T-cell (primary cell): ENCODE data around the gene ADGRD1. TPM values are rescaled to one million over a fixed set of nuclear protein-coding genes. Genes with fewer than 3 reads are reported as not detected.

Experiments used
- ATAC-seq, 4 experiments: fragments of 200-7000 bp in 3 of 4; fragments of 150-1000 bp in 1 of 4; cut with Tn5 transposase; replicated peaks in 1 of 4; 1 replicate in 3 of 4; 2 replicates in 1 of 4; pipeline ENCODE4 v1.10.0; 2021; ENCODE audit warnings: moderate library complexity in 3 of 4, mild to moderate bottlenecking in 2 of 4, moderate number of reproducible peaks in 1 of 4
- CTCF ChIA-PET, 2 donors: fragments of 300-600 bp; sonication (Branson Sonifier 250); formaldehyde crosslinking; loops; one replicate each; lab custom pipeline; 2022; ENCODE audit warnings: antibody characterized with exemption in 2 of 2; lab: Charles Lee
- POLR2A ChIA-PET, 2 donors: fragments of 300-600 bp; sonication (Branson Sonifier 250); formaldehyde crosslinking; loops; one replicate each; lab custom pipeline; 2022; ENCODE audit warnings: antibody characterized with exemption in 2 of 2; lab: Charles Lee
- DNase-seq, 35 experiments: peaks; one replicate each; pipeline versions ENCODE4 v3.0.0 to v3.0.0-alpha.2; 2013 to 2023
- H3K27ac ChIP-seq: one replicate; pipeline ENCODE4 v1.5.1; 2013; ENCODE audit warnings: low read length
- H3K27me3 ChIP-seq, 2 experiments: replicated peaks in 1 of 2; 1 replicate in 1 of 2; 2 replicates in 1 of 2; pipeline versions ENCODE4 v1.6.1 to v1.7.0; 2013; ENCODE audit warnings: low read length in 1 of 2, mixed read lengths in 1 of 2; ENCODE audit not compliant: control insufficient read depth in 2 of 2, insufficient read depth in 2 of 2; ENCODE audit errors: extremely low read depth in 1 of 2
- H3K36me3 ChIP-seq, 2 donors: 1 replicate in 1 of 2; 2 replicates in 1 of 2; pipeline versions ENCODE4 v1.6.1 to v1.7.0; 2013; ENCODE audit warnings: low read length in 1 of 2; ENCODE audit not compliant: control insufficient read depth in 2 of 2, insufficient read depth in 1 of 2; ENCODE audit errors: extremely low read depth in 1 of 2
- H3K4me1 ChIP-seq, 2 experiments: 1 replicate in 1 of 2; 2 replicates in 1 of 2; pipeline versions ENCODE4 v1.6.1 to v1.7.0; 2013; ENCODE audit warnings: low read length in 2 of 2, mixed read lengths in 1 of 2; ENCODE audit not compliant: insufficient read depth in 2 of 2, control insufficient read depth in 1 of 2; ENCODE audit errors: extremely low read depth in 1 of 2
- H3K4me3 ChIP-seq, 2 donors: 1 replicate in 1 of 2; 2 replicates in 1 of 2; pipeline versions ENCODE4 v1.5.1 to v1.7.0; 2013; ENCODE audit warnings: mild to moderate bottlenecking in 2 of 2, low read length in 1 of 2, moderate library complexity in 1 of 2; ENCODE audit not compliant: control insufficient read depth in 1 of 2; ENCODE audit errors: extremely low read depth in 1 of 2
- H3K9me3 ChIP-seq: 2 replicates; pipeline ENCODE4 v1.7.0; 2013
- H3K27ac Mint-ChIP-seq, 2 donors: one replicate each; pipeline ENCODE4 v1.8.0; 2020 to 2021; ENCODE audit warnings: mild to moderate bottlenecking in 2 of 2, mixed read lengths in 2 of 2
- H3K27me3 Mint-ChIP-seq, 2 donors: one replicate each; pipeline ENCODE4 v1.8.0; 2021 to 2022; ENCODE audit warnings: mixed read lengths in 2 of 2
- H3K36me3 Mint-ChIP-seq: one replicate; pipeline ENCODE4 v1.8.0; 2021; ENCODE audit warnings: mixed read lengths
- H3K4me1 Mint-ChIP-seq, 3 donors: one replicate each; pipeline ENCODE4 v1.8.0; 2020 to 2022; ENCODE audit warnings: mixed read lengths in 3 of 3, mild to moderate bottlenecking in 1 of 3
- H3K4me3 Mint-ChIP-seq, 3 donors: one replicate each; pipeline ENCODE4 v1.8.0; 2020 to 2022; ENCODE audit warnings: mild to moderate bottlenecking in 3 of 3, mixed read lengths in 3 of 3, moderate library complexity in 3 of 3
- H3K9me3 Mint-ChIP-seq, 3 donors: one replicate each; pipeline ENCODE4 v1.8.0; 2020 to 2022; ENCODE audit warnings: mixed read lengths in 3 of 3
- WGBS: methylation state at CpG from one replicate; pipeline ENCODE4 v1.1.5; 2013; ENCODE audit warnings: missing lambda C conversion rate; ENCODE audit not compliant: insufficient coverage; 5-methylcytosine and 5-hydroxymethylcytosine counted together
- total RNA-seq, 35 experiments: library from RNA in 6 of 35; stranded (reverse) in 6 of 35; fragments of 120-200 nt in 1 of 35; gene quantifications; one replicate each; pipeline versions ENCODE4 v1.2.1 to v1.2.4 and lab custom pipeline; 2013 to 2026

The ADGRD1 gene
- total RNA-seq, 5 donors from 2014 or later (not counting 1 experiment from before 2014, with no cell fraction given) = 0.29 to 1.1 (median 0.43) TPM; not detected in 1

- Mint-ChIP-seq H3K9me3 (no peaks in the 10 kb centered on the region), H3K36me3 (no peaks in the 10 kb centered on the region), H3K27me3 (peaks cover 28 to 41% of the 10 kb centered on the region in 2 donors), H3K27ac (no peak overlapping the region), H3K4me1 (peaks cover 0 to 6% (median 3%) of the 10 kb centered on the region in 3 donors), H3K4me3 (no peak overlapping the region)
- ChIA-PET CTCF (no interaction called here), POLR2A (no interaction called here)
- WGBS = 86% methylated on average over 7 of the region's 9 CpGs
- ATAC-seq (no peak), DNase-seq (no peak)
- peaks cover 3 to 31% of the 10 kb centered on the region in 2 experiments for H3K27me3 ChIP-seq
- H3K4me3 ChIP-seq = no peak overlapping the region
- H3K36me3 ChIP-seq = no peaks in the 10 kb centered on the region
- no peaks in the 10 kb centered on the region for H3K9me3 ChIP-seq
- H3K27ac ChIP-seq = no peak overlapping the region
- no peaks in the 10 kb centered on the region for H3K4me1 ChIP-seq
Observed at GRCh38 chr12:130954544-130954831, 781 bp downstream of the ADGRD1 start.

GRCh38 chr12:130955238-130955816 is 1.6 kb downstream of the ADGRD1 start:
- no peaks in the 10 kb centered on the region for H3K9me3 ChIP-seq
- H3K4me3 ChIP-seq = no peak overlapping the region
- no peak overlapping the region for H3K27ac ChIP-seq
- ATAC-seq (no peak), DNase-seq (no peak)
- ChIA-PET POLR2A (no interaction called here), CTCF (no interaction called here)
- Mint-ChIP-seq H3K27me3 (peaks cover 23 to 34% of the 10 kb centered on the region in 2 donors), H3K4me3 (no peak overlapping the region), H3K4me1 (peaks cover 0 to 6% (median 3%) of the 10 kb centered on the region in 3 donors), H3K27ac (no peak overlapping the region), H3K36me3 (no peaks in the 10 kb centered on the region), H3K9me3 (no peaks in the 10 kb centered on the region)
- H3K36me3 ChIP-seq = no peaks in the 10 kb centered on the region
- WGBS = 78% methylated on average over 8 of the region's 11 CpGs
- no peaks in the 10 kb centered on the region for H3K4me1 ChIP-seq
- H3K27me3 ChIP-seq = peaks cover 3 to 34% of the 10 kb centered on the region in 2 experiments

GRCh38 chr12:130956009-130956408 is 2.3 kb downstream of the ADGRD1 start:
- H3K4me1 Mint-ChIP-seq = peaks cover 0 to 6% (median 3%) of the 10 kb centered on the region in 3 donors
- H3K27me3 Mint-ChIP-seq = peaks cover 27 to 30% of the 10 kb centered on the region in 2 donors
- Histone ChIP-seq H3K27ac (no peak overlapping the region), H3K4me1 (no peaks in the 10 kb centered on the region), H3K9me3 (no peaks in the 10 kb centered on the region), H3K4me3 (no peak overlapping the region), H3K36me3 (no peaks in the 10 kb centered on the region), H3K27me3 (peaks cover 3 to 34% of the 10 kb centered on the region in 2 experiments)
- 90% methylated on average over 4 of the region's 11 CpGs for WGBS
- no peaks in the 10 kb centered on the region for H3K9me3 Mint-ChIP-seq
- DNase-seq (no peak), ATAC-seq (no peak)
- H3K36me3 Mint-ChIP-seq = no peaks in the 10 kb centered on the region
- ChIA-PET POLR2A (no interaction called here), CTCF (no interaction called here)
- H3K27ac Mint-ChIP-seq = no peak overlapping the region
- H3K4me3 Mint-ChIP-seq = no peak overlapping the region

DNA sequence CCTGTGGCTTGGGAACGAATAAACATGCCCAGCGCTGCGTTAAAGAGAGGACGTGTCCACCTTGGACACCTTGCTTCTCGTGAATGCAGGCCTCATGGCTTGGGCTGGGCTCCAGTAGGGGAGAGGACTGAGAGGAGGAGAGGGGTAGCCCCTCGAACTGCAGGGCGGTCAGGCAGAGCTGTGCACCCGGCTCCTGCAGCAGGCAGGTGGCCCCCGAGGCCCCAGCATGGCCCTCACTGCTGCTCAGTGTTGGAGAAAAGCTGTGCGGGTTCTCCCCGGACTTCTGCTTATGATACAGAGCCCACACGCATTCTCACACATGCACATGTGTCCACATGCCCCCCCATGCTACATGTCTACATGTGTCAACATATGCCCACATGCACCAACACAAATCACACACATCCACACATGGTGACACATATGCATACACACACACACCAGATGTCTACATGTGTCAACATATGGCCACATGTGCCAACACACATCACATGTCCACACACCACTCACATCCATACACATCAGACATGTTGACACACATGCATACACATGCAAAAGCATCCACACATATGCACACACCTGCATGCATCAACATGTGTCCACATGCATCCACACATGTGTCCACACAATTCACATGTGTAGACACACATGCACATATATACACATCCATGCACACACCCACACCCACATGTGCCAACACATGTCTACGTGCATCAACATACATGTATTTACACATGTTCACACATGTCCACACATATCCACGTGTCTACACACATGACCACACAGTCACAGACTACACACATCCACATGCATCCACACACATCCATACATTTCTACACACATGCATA is 3.0 kb downstream of the ADGRD1 start:
- Mint-ChIP-seq H3K4me3 (no peak overlapping the region), H3K27ac (no peak overlapping the region), H3K27me3 (peaks cover 26% of the 10 kb centered on the region in 2 donors), H3K4me1 (peaks cover 0 to 6% (median 3%) of the 10 kb centered on the region in 3 donors), H3K9me3 (no peaks in the 10 kb centered on the region), H3K36me3 (no peaks in the 10 kb centered on the region)
- Histone ChIP-seq H3K4me1 (no peaks in the 10 kb centered on the region), H3K9me3 (no peaks in the 10 kb centered on the region), H3K27me3 (peaks cover 3 to 32% of the 10 kb centered on the region in 2 experiments), H3K27ac (no peak overlapping the region), H3K4me3 (no peak overlapping the region), H3K36me3 (no peaks in the 10 kb centered on the region)
- ATAC-seq (no peak), DNase-seq (no peak)
- ChIA-PET CTCF (no interaction called here), POLR2A (no interaction called here)
- 93% methylated on average over 13 of the region's 14 CpGs for WGBS

- Mint-ChIP-seq H3K27me3 (peaks cover 23 to 25% of the 10 kb centered on the region in 2 donors), H3K4me3 (no peak overlapping the region), H3K36me3 (no peaks in the 10 kb centered on the region), H3K27ac (no peak overlapping the region), H3K4me1 (peaks cover 0 to 6% (median 3%) of the 10 kb centered on the region in 3 donors), H3K9me3 (no peaks in the 10 kb centered on the region)
- Histone ChIP-seq H3K27me3 (peaks cover 0 to 35% of the 10 kb centered on the region in 2 experiments), H3K36me3 (no peaks in the 10 kb centered on the region), H3K27ac (no peak overlapping the region), H3K9me3 (no peaks in the 10 kb centered on the region), H3K4me1 (no peaks in the 10 kb centered on the region), H3K4me3 (no peak overlapping the region)
- 87% methylated on average over 7 of the region's 7 CpGs for WGBS
- DNase-seq (no peak), ATAC-seq (no peak)
- ChIA-PET CTCF (no interaction called here), POLR2A (no interaction called here)
Observed at GRCh38 chr12:130957304-130957621, 3.6 kb downstream of the ADGRD1 start.

DNA sequence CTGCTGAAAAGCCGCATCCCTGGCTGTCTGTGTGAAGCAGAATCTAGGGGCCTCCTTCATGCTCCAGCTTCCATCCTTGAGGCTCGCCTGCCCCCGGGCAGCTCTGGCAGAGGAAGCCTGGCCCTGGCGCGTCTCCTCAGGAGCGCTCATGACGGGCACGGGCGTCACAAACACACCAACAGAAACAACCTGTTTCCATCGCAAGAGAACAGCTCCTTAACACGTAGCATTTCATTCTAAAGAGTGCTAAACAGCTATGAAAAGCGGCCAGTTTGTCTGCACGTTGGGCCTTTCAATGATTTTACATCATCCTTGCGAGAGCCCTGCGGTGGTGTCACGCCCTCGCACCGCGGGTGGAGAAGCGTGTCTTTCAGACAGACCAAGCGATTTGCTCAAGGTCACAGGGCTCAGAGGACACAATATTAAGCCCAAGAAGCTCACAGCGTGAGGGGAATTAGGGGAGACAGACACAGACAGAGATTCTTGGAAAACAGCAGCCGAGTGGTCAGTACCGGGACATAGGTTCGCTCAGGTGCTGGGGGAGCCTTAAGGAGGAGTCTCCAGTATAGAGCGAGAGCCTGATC is 4.9 kb downstream of the ADGRD1 start:
- no peak overlapping the region for H3K4me3 ChIP-seq
- H3K27me3 ChIP-seq = peaks cover 0 to 34% of the 10 kb centered on the region in 2 experiments
- ChIA-PET POLR2A (no interaction called here), CTCF (no interaction called here)
- Mint-ChIP-seq H3K4me1 (peaks cover 0 to 4% (median 2%) of the 10 kb centered on the region in 3 donors), H3K27me3 (peaks cover 12 to 14% of the 10 kb centered on the region in 2 donors), H3K4me3 (no peak overlapping the region), H3K9me3 (no peaks in the 10 kb centered on the region), H3K36me3 (no peaks in the 10 kb centered on the region), H3K27ac (no peak overlapping the region)
- H3K9me3 ChIP-seq = no peaks in the 10 kb centered on the region
- no peak overlapping the region for H3K27ac ChIP-seq
- no peaks in the 10 kb centered on the region for H3K36me3 ChIP-seq
- DNase-seq = no peak
- H3K4me1 ChIP-seq = no peaks in the 10 kb centered on the region
- 85% methylated on average over 22 of the region's 26 CpGs for WGBS
- ATAC-seq = no peak
